Measurements from ENCODE around the gene RPS6KA2.
A peak's percentile ranks its signal among the peaks of the same experiment; 100 is the strongest.

Gene RPS6KA2

GRCh38 chr6:166497087-166497899 lies 129.8 kb downstream of the RPS6KA2 start:
- Histone ChIP-seq H3K4me3 (ENCODE audit: low read length) (no peak overlapping the region), H3K36me3 (ENCODE audit: control insufficient read depth, insufficient read depth, low read length) (no peaks in the 10 kb centered on the region), H3K4me1 (ENCODE audit: control insufficient read depth, insufficient read depth, low read length) (no peaks in the 10 kb centered on the region), H3K27ac (ENCODE audit: low read depth, low read length) (no peak overlapping the region), H3K9ac (ENCODE audit: low read length) (no peak overlapping the region), H3K27me3 (ENCODE audit: control insufficient read depth, insufficient read depth, low read length) (no peaks in the 10 kb centered on the region)

GRCh38 chr6:166496460-166496859 lies 130.6 kb downstream of the RPS6KA2 start:
- Histone ChIP-seq H3K27me3 (ENCODE audit: control insufficient read depth, insufficient read depth, low read length) (no peaks in the 10 kb centered on the region), H3K4me1 (ENCODE audit: control insufficient read depth, insufficient read depth, low read length) (no peaks in the 10 kb centered on the region), H3K4me3 (ENCODE audit: low read length) (no peak overlapping the region), H3K27ac (ENCODE audit: low read depth, low read length) (no peak overlapping the region), H3K36me3 (ENCODE audit: control insufficient read depth, insufficient read depth, low read length) (no peaks in the 10 kb centered on the region), H3K9ac (ENCODE audit: low read length) (no peak overlapping the region)

GRCh38 chr6:166495487-166496314 lies 131.3 kb downstream of the RPS6KA2 start:
- Histone ChIP-seq H3K27me3 (ENCODE audit: control insufficient read depth, insufficient read depth, low read length) (no peaks in the 10 kb centered on the region), H3K4me3 (ENCODE audit: low read length) (no peak overlapping the region), H3K4me1 (ENCODE audit: control insufficient read depth, insufficient read depth, low read length) (no peaks in the 10 kb centered on the region), H3K36me3 (ENCODE audit: control insufficient read depth, insufficient read depth, low read length) (no peaks in the 10 kb centered on the region), H3K27ac (ENCODE audit: low read depth, low read length) (no peak overlapping the region), H3K9ac (ENCODE audit: low read length) (no peak overlapping the region)

GRCh38 chr6:166494757-166495486 lies 132.1 kb downstream of the RPS6KA2 start:
- H3K27me3 ChIP-seq (ENCODE audit: control insufficient read depth, insufficient read depth, low read length): no peaks in the 10 kb centered on the region
- no peaks in the 10 kb centered on the region for H3K36me3 ChIP-seq (ENCODE audit: control insufficient read depth, insufficient read depth, low read length)
- no peak overlapping the region for H3K4me3 ChIP-seq (ENCODE audit: low read length)
- H3K4me1 ChIP-seq (ENCODE audit: control insufficient read depth, insufficient read depth, low read length): no peaks in the 10 kb centered on the region
- no peak overlapping the region for H3K9ac ChIP-seq (ENCODE audit: low read length)
- no peak overlapping the region for H3K27ac ChIP-seq (ENCODE audit: low read depth, low read length)

- no peaks in the 10 kb centered on the region for H3K36me3 ChIP-seq (ENCODE audit: control insufficient read depth, insufficient read depth, low read length)
- no peaks in the 10 kb centered on the region for H3K4me1 ChIP-seq (ENCODE audit: control insufficient read depth, insufficient read depth, low read length)
- H3K9ac ChIP-seq (ENCODE audit: low read length): no peak overlapping the region
- H3K4me3 ChIP-seq (ENCODE audit: low read length): no peak overlapping the region
- H3K27ac ChIP-seq (ENCODE audit: low read depth, low read length): no peak overlapping the region
- no peaks in the 10 kb centered on the region for H3K27me3 ChIP-seq (ENCODE audit: control insufficient read depth, insufficient read depth, low read length)
Measured at GRCh38 chr6:166494101-166494441, 133.0 kb downstream of the RPS6KA2 start.

- H3K27ac ChIP-seq (ENCODE audit: low read depth, low read length): no peak overlapping the region
- no peaks in the 10 kb centered on the region for H3K36me3 ChIP-seq (ENCODE audit: control insufficient read depth, insufficient read depth, low read length)
- H3K4me3 ChIP-seq (ENCODE audit: low read length): no peak overlapping the region
- no peaks in the 10 kb centered on the region for H3K27me3 ChIP-seq (ENCODE audit: control insufficient read depth, insufficient read depth, low read length)
- H3K4me1 ChIP-seq (ENCODE audit: control insufficient read depth, insufficient read depth, low read length): no peaks in the 10 kb centered on the region
- no peak overlapping the region for H3K9ac ChIP-seq (ENCODE audit: low read length)
Measured at GRCh38 chr6:166493427-166494100, 133.5 kb downstream of the RPS6KA2 start.

- H3K36me3 ChIP-seq (ENCODE audit: control insufficient read depth, insufficient read depth, low read length): peaks cover under 1% of the 10 kb centered on the region
- H3K9ac ChIP-seq (ENCODE audit: low read length): no peak overlapping the region
- no peak overlapping the region for H3K4me3 ChIP-seq (ENCODE audit: low read length)
- H3K27ac ChIP-seq (ENCODE audit: low read depth, low read length): no peak overlapping the region
- no peaks in the 10 kb centered on the region for H3K4me1 ChIP-seq (ENCODE audit: control insufficient read depth, insufficient read depth, low read length)
- no peaks in the 10 kb centered on the region for H3K27me3 ChIP-seq (ENCODE audit: control insufficient read depth, insufficient read depth, low read length)
Measured at GRCh38 chr6:166492092-166492741, 134.8 kb downstream of the RPS6KA2 start.

- Histone ChIP-seq H3K4me3 (ENCODE audit: low read length) (no peak overlapping the region), H3K27me3 (ENCODE audit: control insufficient read depth, insufficient read depth, low read length) (no peaks in the 10 kb centered on the region), H3K27ac (ENCODE audit: low read depth, low read length) (no peak overlapping the region), H3K9ac (ENCODE audit: low read length) (no peak overlapping the region), H3K4me1 (ENCODE audit: control insufficient read depth, insufficient read depth, low read length) (no peaks in the 10 kb centered on the region), H3K36me3 (ENCODE audit: control insufficient read depth, insufficient read depth, low read length) (peaks cover 8% of the 10 kb centered on the region)
Measured at GRCh38 chr6:166490671-166491500, 136.2 kb downstream of the RPS6KA2 start.

GRCh38 chr6:166489301-166490155 lies 137.5 kb downstream of the RPS6KA2 start:
- Histone ChIP-seq H3K36me3 (ENCODE audit: control insufficient read depth, insufficient read depth, low read length) (peaks cover 9% of the 10 kb centered on the region), H3K27me3 (ENCODE audit: control insufficient read depth, insufficient read depth, low read length) (no peaks in the 10 kb centered on the region), H3K9ac (ENCODE audit: low read length) (no peak overlapping the region), H3K27ac (ENCODE audit: low read depth, low read length) (no peak overlapping the region), H3K4me1 (ENCODE audit: control insufficient read depth, insufficient read depth, low read length) (no peaks in the 10 kb centered on the region), H3K4me3 (ENCODE audit: low read length) (no peak overlapping the region)

- H3K36me3 ChIP-seq (ENCODE audit: control insufficient read depth, insufficient read depth, low read length): peaks cover 9% of the 10 kb centered on the region
- H3K27me3 ChIP-seq (ENCODE audit: control insufficient read depth, insufficient read depth, low read length): no peaks in the 10 kb centered on the region
- H3K27ac ChIP-seq (ENCODE audit: low read depth, low read length): peak overlapping the region; percentile 22
- no peak overlapping the region for H3K9ac ChIP-seq (ENCODE audit: low read length)
- no peaks in the 10 kb centered on the region for H3K4me1 ChIP-seq (ENCODE audit: control insufficient read depth, insufficient read depth, low read length)
- H3K4me3 ChIP-seq (ENCODE audit: low read length): no peak overlapping the region
Measured at GRCh38 chr6:166488701-166489100, 138.3 kb downstream of the RPS6KA2 start.
